Endothelial cell of umbilical vein (primary cell): Measurements from ENCODE around the gene SLC12A9. TPM values are rescaled to one million over a fixed set of nuclear protein-coding genes. Genes with fewer than 3 reads are reported as not detected.

Experiments
- BruUV-seq: library from RNA; stranded (reverse); fragments of 400-500 nt; replicated peaks from 2 replicates; lab custom pipeline; 2021; lab: Mats Ljungman, UMichigan
- CTCF ChIA-PET: fragments of 300-600, 350-600 bp; sonication (Branson Sonifier 250); formaldehyde crosslinking; loops from one replicate; lab custom pipeline; 2021; ENCODE audit warnings: antibody characterized with exemption, inconsistent platforms; lab: Charles Lee
- POLR2A ChIA-PET: fragments of 300-600, 350-600 bp; sonication (Branson Sonifier 250); formaldehyde crosslinking; loops from one replicate; lab custom pipeline; 2021; ENCODE audit warnings: antibody characterized with exemption, inconsistent platforms; lab: Charles Lee
- DNase-seq: peaks from one replicate; pipeline ENCODE4 v3.0.0-alpha.2; 2011; ENCODE audit warnings: low read depth, low spot score
- FAIRE-seq: peaks from 2 replicates; lab custom pipeline; 2011; peaks lifted over from hg19 to GRCh38; lab: Jason Lieb, UNC
- H2AFZ ChIP-seq: 2 replicates; pipeline ENCODE4 v1.6.0; 2012; ENCODE audit warnings: low read depth, low read length, control low read depth, inconsistent platforms
- H3K27ac ChIP-seq: 2 replicates; pipeline ENCODE4 v1.5.1; 2011; ENCODE audit warnings: low read depth, mild to moderate bottlenecking, control low read depth, low read length, moderate library complexity; ENCODE audit not compliant: insufficient read depth
- H3K27me3 ChIP-seq, 2 experiments: 2 replicates each; pipeline versions ENCODE4 v1.6.0 to v1.6.1; 2011; ENCODE audit warnings: low read length in 2 of 2, mixed read lengths in 1 of 2; ENCODE audit not compliant: control insufficient read depth in 2 of 2, insufficient read depth in 2 of 2
- H3K36me3 ChIP-seq, 2 experiments: 2 replicates in 1 of 2; 3 replicates in 1 of 2; pipeline ENCODE4 v1.5.1; 2011; ENCODE audit warnings: low read length in 2 of 2, mild to moderate bottlenecking in 1 of 2, moderate library complexity in 1 of 2; ENCODE audit not compliant: control insufficient read depth in 2 of 2, insufficient read depth in 2 of 2; ENCODE audit errors: extremely low read depth in 1 of 2
- H3K4me1 ChIP-seq: 3 replicates; pipeline ENCODE4 v1.5.1; 2011; ENCODE audit warnings: mild to moderate bottlenecking, low read length; ENCODE audit not compliant: control insufficient read depth, insufficient read depth; ENCODE audit errors: extremely low read depth
- H3K4me2 ChIP-seq: 2 replicates; pipeline ENCODE4 v1.6.1; 2011; ENCODE audit warnings: low read length, control low read depth, mixed read lengths; ENCODE audit not compliant: insufficient read depth
- H3K4me3 ChIP-seq, 3 experiments: fragments of 200-600 bp in 1 of 3; sonication (generic), shearing (Covaris generic) in 1 of 3; replicated peaks in 1 of 3; 2 replicates each; pipeline ENCODE4 v1.5.1; 2011 to 2016; ENCODE audit warnings: control low read depth in 3 of 3, low read length in 3 of 3, mild to moderate bottlenecking in 2 of 3, inconsistent platforms in 1 of 3, low read depth in 1 of 3, moderate library complexity in 1 of 3; ENCODE audit not compliant: insufficient read depth in 1 of 3
- H3K79me2 ChIP-seq: 2 replicates; pipeline ENCODE4 v1.6.0; 2012; ENCODE audit warnings: low read length, inconsistent platforms; ENCODE audit not compliant: control insufficient read depth, insufficient read depth
- H3K9ac ChIP-seq: replicated peaks from 2 replicates; pipeline ENCODE3; 2011; ENCODE audit warnings: low read length, control low read depth; ENCODE audit not compliant: insufficient read depth; ENCODE audit errors: extremely low read depth
- H3K9me1 ChIP-seq: replicated peaks from 3 replicates; pipeline ENCODE4 v1.6.0; 2011; ENCODE audit warnings: mild to moderate bottlenecking, low read length; ENCODE audit not compliant: control insufficient read depth, insufficient read depth; ENCODE audit errors: extremely low read depth
- H3K9me3 ChIP-seq: replicated peaks from 2 replicates; pipeline ENCODE4 v1.5.1; 2012; ENCODE audit warnings: low read length, inconsistent platforms; ENCODE audit not compliant: control insufficient read depth, insufficient read depth
- H4K20me1 ChIP-seq: replicated peaks from 2 replicates; pipeline ENCODE3; 2011; ENCODE audit warnings: mild to moderate bottlenecking, low read length; ENCODE audit not compliant: control insufficient read depth, insufficient read depth; ENCODE audit errors: extremely low read depth
- CTCF ChIP-seq, 2 donors: IDR thresholded peaks; 1 replicate in 1 of 2; 2 replicates in 1 of 2; pipeline ENCODE4 v1.5.1; 2011; ENCODE audit warnings: low read length in 2 of 2, mild to moderate bottlenecking in 2 of 2, moderate library complexity in 2 of 2, control low read depth in 1 of 2, inconsistent platforms in 1 of 2, low read depth in 1 of 2; ENCODE audit not compliant: insufficient read depth in 1 of 2; ENCODE audit errors: extremely low read depth in 1 of 2
- EZH2 ChIP-seq: IDR thresholded peaks from 2 replicates; pipeline ENCODE4 v1.6.1; 2012; ENCODE audit warnings: borderline replicate concordance, low read depth, mild to moderate bottlenecking, moderate library complexity, low read length, inconsistent platforms; ENCODE audit not compliant: severe bottlenecking
- FOS ChIP-seq: IDR thresholded peaks from 2 replicates; pipeline ENCODE4 v1.6.1; 2011; ENCODE audit warnings: mild to moderate bottlenecking, low read length, moderate library complexity, borderline replicate concordance; ENCODE audit not compliant: insufficient read depth
- GATA2 ChIP-seq: IDR thresholded peaks from 2 replicates; pipeline ENCODE4 v1.7.0; 2011; ENCODE audit warnings: low read depth, mild to moderate bottlenecking, moderate library complexity, mixed read lengths, low read length; ENCODE audit not compliant: insufficient read length, insufficient read depth
- JUN ChIP-seq: IDR thresholded peaks from 2 replicates; pipeline ENCODE4 v1.6.1; 2011; ENCODE audit warnings: borderline replicate concordance, low read depth; ENCODE audit not compliant: insufficient read length, insufficient read depth
- MYC ChIP-seq: IDR thresholded peaks from one replicate; pipeline ENCODE4 v1.6.1; 2011; ENCODE audit warnings: mild to moderate bottlenecking, low read depth, low read length
- POLR2A ChIP-seq: IDR thresholded peaks from 2 replicates; pipeline ENCODE4 v1.6.1; 2012; ENCODE audit warnings: low read depth, mild to moderate bottlenecking, control low read depth, low read length
- POLR2AphosphoS5 ChIP-seq: IDR thresholded peaks from 2 replicates; pipeline ENCODE4 v1.6.1; 2012; ENCODE audit warnings: low read depth, mild to moderate bottlenecking, control low read depth, low read length, moderate library complexity; ENCODE audit not compliant: insufficient read depth
- dilution Hi-C: fragments of 300-500 bp; cut with MboI; formaldehyde crosslinking; loops from one replicate; pipeline ENCODE4 v1.15.0; 2019; ENCODE audit warnings: low sequenced_read_pairs; ENCODE audit not compliant: extremely low pct_ligation_motif_present
- intact Hi-C: fragments of 100-400 bp; cut with micrococcal nuclease; formaldehyde crosslinking; loops from one replicate; pipeline ENCODE4 v1.10.0; 2022
- polyA plus RNA-seq, 4 experiments: library from polyadenylated mRNA; depleted of rRNA in 3 of 4; stranded (reverse) in 3 of 4; unstranded in 1 of 4; fragments of >200 nt; gene quantifications; 2 replicates each; pipeline versions ENCODE4 v1.2.1 to v1.2.3, GENCODE V29; 2011 to 2012; ENCODE audit warnings: missing spikeins in 1 of 4
- total RNA-seq: library from RNA; stranded (reverse); gene quantifications from 2 replicates; pipeline ENCODE4 v1.2.3, GENCODE V29; 2021
- TF ChIP-seq, protein P1 (sequence below): IDR thresholded peaks from 2 replicates; pipeline ENCODE4 v1.6.1; 2011; ENCODE audit not compliant: insufficient read depth, insufficient read length

The SLC12A9 gene
- total and polyA plus RNA-seq, 2 donors (not counting 3 experiments of a cell fraction or from before 2014, with no cell fraction given), result 35.0 to 37.0 TPM

- intact Hi-C loops (no loop called here), dilution Hi-C loops (no loop called here)
- FAIRE-seq (no peak), DNase-seq (no peak)
- no peaks in the 10 kb centered on the region for H3K9me1 ChIP-seq
- peaks cover 23 to 67% of the 10 kb centered on the region in 2 experiments for H3K36me3 ChIP-seq
- no peak overlapping the region for H3K4me2 ChIP-seq
- H3K4me1 ChIP-seq, result peaks cover 24% of the 10 kb centered on the region
- BruUV-seq, result no TSS peak
- POLR2A ChIA-PET, result no interaction called here
- peaks cover 35% of the 10 kb centered on the region for H3K79me2 ChIP-seq
- H3K9ac ChIP-seq, result no peak overlapping the region
- no peak overlapping the region for H3K4me3 ChIP-seq
- H3K9me3 ChIP-seq, result no peaks in the 10 kb centered on the region
- H3K27me3 ChIP-seq, result no peaks in the 10 kb centered on the region
- no peaks in the 10 kb centered on the region for H4K20me1 ChIP-seq
- TF ChIP-seq JUN, result no peak
- no peak for TF ChIP-seq CTCF (IDR thresholded peaks at IDR 0.05; ENCODE audit: extremely low read depth in 1 of 2, insufficient read depth in 1 of 2, low read depth in 1 of 2, low read length in 2 of 2)
- no peak for TF ChIP-seq EZH2
- TF ChIP-seq GATA2, result no peak
- TF ChIP-seq MYC, result no peak
- TF ChIP-seq POLR2A, result no peak
- TF ChIP-seq FOS, result no peak
- TF ChIP-seq, protein P1, sequence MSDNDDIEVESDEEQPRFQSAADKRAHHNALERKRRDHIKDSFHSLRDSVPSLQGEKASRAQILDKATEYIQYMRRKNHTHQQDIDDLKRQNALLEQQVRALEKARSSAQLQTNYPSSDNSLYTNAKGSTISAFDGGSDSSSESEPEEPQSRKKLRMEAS, result no peak
- TF ChIP-seq POLR2AphosphoS5, result no peak
- H2AFZ ChIP-seq, result no peak overlapping the region
- CTCF ChIA-PET, result interaction anchor here (1.5 kb wide), 1 partner anchor 33 kb away, joined by 4 read pairs; the partner anchor contains the start of gene SLC12A9
- no peak overlapping the region for H3K27ac ChIP-seq
Measured at GRCh38 chr7:100884736-100885439, 32.4 kb downstream of the SLC12A9 start.
